ENCODE results near the gene PRKAR1B.
"Not testable (repeated sequence)": the region's sequence is repeated elsewhere in the genome, so short reads cannot be mapped to it uniquely, and the experiment has no call there.

Gene PRKAR1B

DNA sequence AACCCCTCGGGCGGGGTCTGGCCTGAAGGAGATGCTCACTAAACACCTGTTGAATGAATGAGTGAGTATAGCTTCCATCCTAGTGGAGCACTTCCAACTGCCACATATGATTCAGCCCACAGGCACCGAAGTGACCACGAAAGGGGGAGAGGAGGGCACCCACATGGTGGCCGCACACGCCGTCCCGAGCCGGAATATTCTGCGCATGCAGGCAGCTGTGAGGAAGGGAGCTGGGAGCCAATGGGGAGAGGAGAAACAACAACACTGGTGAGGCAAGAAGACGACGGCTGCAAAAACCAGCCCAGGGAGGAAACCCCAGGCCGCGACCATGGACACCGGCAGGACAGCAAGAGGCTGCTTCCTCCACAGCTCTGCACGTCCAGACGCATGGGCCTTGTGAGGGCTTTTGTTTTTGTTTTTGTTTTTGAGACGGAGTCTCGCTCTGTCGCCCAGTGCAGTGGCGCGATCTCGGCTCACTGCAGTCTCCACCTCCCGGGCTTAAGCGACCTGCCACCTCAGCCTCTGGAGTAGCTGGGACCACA, 67.7 kb downstream of the PRKAR1B start:
- no peak for DNase-seq (ENCODE audit: low read depth)
- TF ChIP-seq, protein P1, sequence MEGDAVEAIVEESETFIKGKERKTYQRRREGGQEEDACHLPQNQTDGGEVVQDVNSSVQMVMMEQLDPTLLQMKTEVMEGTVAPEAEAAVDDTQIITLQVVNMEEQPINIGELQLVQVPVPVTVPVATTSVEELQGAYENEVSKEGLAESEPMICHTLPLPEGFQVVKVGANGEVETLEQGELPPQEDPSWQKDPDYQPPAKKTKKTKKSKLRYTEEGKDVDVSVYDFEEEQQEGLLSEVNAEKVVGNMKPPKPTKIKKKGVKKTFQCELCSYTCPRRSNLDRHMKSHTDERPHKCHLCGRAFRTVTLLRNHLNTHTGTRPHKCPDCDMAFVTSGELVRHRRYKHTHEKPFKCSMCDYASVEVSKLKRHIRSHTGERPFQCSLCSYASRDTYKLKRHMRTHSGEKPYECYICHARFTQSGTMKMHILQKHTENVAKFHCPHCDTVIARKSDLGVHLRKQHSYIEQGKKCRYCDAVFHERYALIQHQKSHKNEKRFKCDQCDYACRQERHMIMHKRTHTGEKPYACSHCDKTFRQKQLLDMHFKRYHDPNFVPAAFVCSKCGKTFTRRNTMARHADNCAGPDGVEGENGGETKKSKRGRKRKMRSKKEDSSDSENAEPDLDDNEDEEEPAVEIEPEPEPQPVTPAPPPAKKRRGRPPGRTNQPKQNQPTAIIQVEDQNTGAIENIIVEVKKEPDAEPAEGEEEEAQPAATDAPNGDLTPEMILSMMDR (conservative IDR thresholded peaks at IDR 0.05; ENCODE audit: low read depth, low read length) = no peak
- H3K4me3 ChIP-seq (ENCODE audit: low read length) = no peak overlapping the region

DNA sequence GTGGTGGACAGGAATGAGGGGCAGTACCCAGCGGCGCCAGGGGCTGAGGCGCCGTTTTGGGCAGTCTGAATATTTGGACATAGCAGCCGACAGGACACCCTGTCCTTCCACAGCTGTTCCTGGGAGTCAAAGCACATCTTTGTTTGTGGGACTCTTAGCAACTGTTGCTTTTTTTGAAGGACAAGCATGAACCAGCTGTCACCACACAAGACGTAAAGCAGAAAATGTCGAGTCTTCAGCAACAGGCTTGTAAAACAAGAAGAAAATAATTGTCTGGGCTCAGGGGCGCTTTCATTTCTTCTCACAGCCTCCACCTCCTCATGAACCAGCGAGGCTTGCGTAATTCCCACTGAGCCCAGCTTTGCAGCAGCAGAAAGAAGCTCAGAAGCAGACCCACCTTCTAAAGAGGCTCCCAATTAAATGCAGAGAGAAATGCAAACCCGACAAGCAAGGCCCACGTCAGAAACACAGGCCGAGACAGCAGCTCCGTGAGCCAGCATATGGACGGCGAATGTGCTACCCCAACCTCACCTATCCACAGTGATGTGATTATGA, 69.4 kb downstream of the PRKAR1B start:
- DNase-seq (ENCODE audit: low read depth) = no peak
- TF ChIP-seq, protein P1 (conservative IDR thresholded peaks at IDR 0.05; ENCODE audit: low read depth, low read length) = no peak
- H3K4me3 ChIP-seq (ENCODE audit: low read length) = no peak overlapping the region

DNA sequence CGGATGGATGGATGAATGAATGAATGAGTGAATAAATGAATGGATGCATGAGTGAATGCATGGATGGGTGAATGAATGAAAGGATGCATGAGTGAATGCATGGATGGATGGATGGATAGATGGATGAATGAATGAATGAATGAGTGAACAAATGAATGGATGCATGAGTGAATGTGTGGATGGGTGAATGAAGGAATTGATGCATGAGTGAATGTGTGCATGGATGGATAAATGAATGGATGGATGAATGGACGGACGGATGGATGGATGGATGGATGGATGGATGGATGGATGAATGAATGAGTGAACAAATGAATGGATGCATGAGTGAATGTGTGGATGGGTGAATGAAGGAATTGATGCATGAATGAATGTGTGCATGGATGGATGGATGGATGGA, 70.1 kb downstream of the PRKAR1B start:
- not testable (repeated sequence) for DNase-seq (ENCODE audit: low read depth); H3K4me3 ChIP-seq (ENCODE audit: low read length)

DNA sequence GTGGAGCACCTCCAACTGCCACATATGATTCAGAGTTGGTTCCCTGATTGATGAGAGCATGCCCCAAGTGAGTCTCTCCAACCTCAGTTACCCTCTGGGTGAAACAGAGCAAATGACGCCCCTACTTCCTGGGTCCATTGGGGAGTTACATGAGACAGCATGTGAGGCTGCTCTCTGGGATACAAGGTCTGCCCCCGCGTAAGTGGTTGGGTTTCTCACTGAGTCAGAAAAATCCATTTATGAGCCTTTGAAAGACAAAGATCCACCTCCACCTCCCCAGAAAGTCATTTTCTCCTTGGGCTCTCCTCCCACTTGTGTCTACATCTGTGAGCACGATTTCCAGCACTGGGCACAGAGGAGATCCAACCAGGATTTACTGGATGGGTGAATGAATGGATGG, 71.3 kb downstream of the PRKAR1B start:
- TF ChIP-seq, protein P1 (conservative IDR thresholded peaks at IDR 0.05; ENCODE audit: low read depth, low read length) = no peak
- no peak for DNase-seq (ENCODE audit: low read depth)
- H3K4me3 ChIP-seq (ENCODE audit: low read length) = no peak overlapping the region

DNA sequence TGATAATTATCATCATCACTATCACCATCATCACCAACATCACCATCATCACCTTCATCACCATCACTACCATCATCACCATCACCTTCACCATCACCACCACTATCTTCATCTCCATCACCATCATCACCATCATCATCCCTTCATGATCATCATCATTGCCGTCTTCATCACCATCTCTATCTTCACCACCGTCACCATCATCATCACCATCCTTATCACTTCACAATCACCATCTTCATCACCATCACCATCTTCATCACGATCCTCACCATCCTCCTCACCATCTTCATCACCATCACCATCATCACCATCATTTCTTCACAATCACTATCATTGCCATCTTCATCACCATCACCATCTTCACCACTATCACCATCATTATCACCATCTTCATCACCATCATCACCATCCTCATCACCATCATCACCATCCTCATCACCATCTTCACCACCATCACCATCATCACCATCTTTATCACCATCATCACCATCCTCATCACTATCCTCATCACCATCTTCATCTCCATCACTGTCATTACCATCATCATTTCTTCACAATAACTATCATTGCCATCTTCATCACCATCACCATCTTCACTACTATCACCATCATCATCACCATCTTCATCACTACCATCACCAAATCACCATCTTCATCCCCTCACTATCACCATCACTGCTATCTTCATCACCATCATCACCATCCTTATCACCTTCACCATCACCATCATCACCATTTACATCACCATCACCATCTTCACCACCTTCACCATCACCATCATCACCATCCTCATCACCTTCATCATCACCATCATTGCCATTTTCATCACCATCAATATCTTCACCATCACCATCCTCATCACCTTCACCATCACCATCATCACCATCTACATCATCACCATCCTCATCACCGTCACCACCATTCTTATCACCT, 73.0 kb downstream of the PRKAR1B start:
- TF ChIP-seq, protein P1 (conservative IDR thresholded peaks at IDR 0.05; ENCODE audit: low read depth, low read length) = no peak
- DNase-seq (ENCODE audit: low read depth) = no peak
- H3K4me3 ChIP-seq (ENCODE audit: low read length) = no peak overlapping the region

DNA sequence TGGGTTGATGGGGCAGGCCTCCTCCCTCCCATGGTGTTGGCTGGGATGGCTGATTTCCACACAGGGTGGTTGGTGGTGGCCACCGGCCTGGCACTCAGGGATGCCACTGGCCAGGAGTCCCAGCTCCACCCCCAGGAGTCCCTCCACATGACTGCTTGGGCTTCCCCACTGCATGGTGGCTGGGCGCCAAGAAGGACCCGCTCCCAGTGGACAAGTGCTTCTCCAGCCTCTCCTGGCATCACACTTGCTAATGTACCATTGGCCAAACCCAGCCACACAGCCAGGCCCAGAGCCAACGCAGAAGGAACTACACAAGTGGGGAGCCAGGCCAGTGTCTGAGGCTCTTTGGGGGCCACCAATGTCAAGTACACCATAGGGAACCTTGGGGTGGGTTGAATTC, 74.2 kb downstream of the PRKAR1B start:
- TF ChIP-seq, protein P1 (conservative IDR thresholded peaks at IDR 0.05; ENCODE audit: low read depth, low read length) = no peak
- DNase-seq (ENCODE audit: low read depth) = no peak
- no peak overlapping the region for H3K4me3 ChIP-seq (ENCODE audit: low read length)

DNA sequence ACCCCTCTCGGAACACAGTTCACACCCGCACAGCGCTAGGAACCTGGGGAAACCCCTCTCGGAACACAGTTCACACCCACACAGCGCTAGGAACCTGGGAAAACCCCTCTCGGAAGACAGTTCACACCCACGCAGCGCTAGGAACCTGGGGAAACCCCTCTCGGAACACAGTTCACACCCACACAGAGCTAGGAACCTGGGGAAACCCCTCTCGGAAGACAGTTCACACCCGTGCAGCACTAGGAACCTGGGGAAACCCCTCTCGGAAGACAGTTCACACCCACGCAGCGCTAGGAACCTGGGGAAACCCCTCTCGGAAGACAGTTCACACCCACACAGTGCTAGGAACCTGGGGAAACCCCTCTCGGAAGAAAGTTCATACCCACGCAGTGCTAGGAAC, 74.9 kb downstream of the PRKAR1B start:
- DNase-seq (ENCODE audit: low read depth) = not testable (repeated sequence)

More for the DNA sequence above, 74.9 kb downstream of the PRKAR1B start:
- not testable (repeated sequence) for H3K4me3 ChIP-seq (ENCODE audit: low read length)
